ENCODE data around the gene FABP7.

Gene FABP7

GRCh38 chr6:122809001-122809400 is 29.5 kb downstream of the FABP7 start:
- Histone ChIP-seq H3K79me2 (ENCODE audit: control insufficient read depth, insufficient read depth, low read length, unreplicated experiment) (no peaks in the 10 kb centered on the region), H3K4me1 (ENCODE audit: control insufficient read depth, insufficient read depth, low read length, unreplicated experiment) (no peaks in the 10 kb centered on the region), H2AFZ (ENCODE audit: low read length, unreplicated experiment) (no peak overlapping the region), H3K27ac (ENCODE audit: low read depth, low read length) (no peak overlapping the region), H3K27me3 (ENCODE audit: insufficient read depth, low read length) (no peaks in the 10 kb centered on the region), H3K36me3 (ENCODE audit: insufficient read depth, low read length) (no peaks in the 10 kb centered on the region), H3K4me3 (ENCODE audit: low read depth, low read length) (no peak overlapping the region)

GRCh38 chr6:122809691-122810090 is 30.2 kb downstream of the FABP7 start:
- Histone ChIP-seq H3K27ac (ENCODE audit: low read depth, low read length) (no peak overlapping the region), H2AFZ (ENCODE audit: low read length, unreplicated experiment) (no peak overlapping the region), H3K4me3 (ENCODE audit: low read depth, low read length) (no peak overlapping the region), H3K27me3 (ENCODE audit: insufficient read depth, low read length) (no peaks in the 10 kb centered on the region), H3K4me1 (ENCODE audit: control insufficient read depth, insufficient read depth, low read length, unreplicated experiment) (no peaks in the 10 kb centered on the region), H3K36me3 (ENCODE audit: insufficient read depth, low read length) (no peaks in the 10 kb centered on the region), H3K79me2 (ENCODE audit: control insufficient read depth, insufficient read depth, low read length, unreplicated experiment) (no peaks in the 10 kb centered on the region)

GRCh38 chr6:122810189-122810588 is 30.7 kb downstream of the FABP7 start:
- no peaks in the 10 kb centered on the region for H3K36me3 ChIP-seq (ENCODE audit: insufficient read depth, low read length)
- no peak overlapping the region for H3K27ac ChIP-seq (ENCODE audit: low read depth, low read length)
- H3K79me2 ChIP-seq (ENCODE audit: control insufficient read depth, insufficient read depth, low read length, unreplicated experiment): no peaks in the 10 kb centered on the region
- no peaks in the 10 kb centered on the region for H3K27me3 ChIP-seq (ENCODE audit: insufficient read depth, low read length)
- no peaks in the 10 kb centered on the region for H3K4me1 ChIP-seq (ENCODE audit: control insufficient read depth, insufficient read depth, low read length, unreplicated experiment)
- no peak overlapping the region for H2AFZ ChIP-seq (ENCODE audit: low read length, unreplicated experiment)
- H3K4me3 ChIP-seq (ENCODE audit: low read depth, low read length): no peak overlapping the region

- Histone ChIP-seq H3K36me3 (ENCODE audit: insufficient read depth, low read length) (no peaks in the 10 kb centered on the region), H3K79me2 (ENCODE audit: control insufficient read depth, insufficient read depth, low read length, unreplicated experiment) (no peaks in the 10 kb centered on the region), H3K4me1 (ENCODE audit: control insufficient read depth, insufficient read depth, low read length, unreplicated experiment) (no peaks in the 10 kb centered on the region), H3K27me3 (ENCODE audit: insufficient read depth, low read length) (no peaks in the 10 kb centered on the region), H3K4me3 (ENCODE audit: low read depth, low read length) (no peak overlapping the region), H3K27ac (ENCODE audit: low read depth, low read length) (no peak overlapping the region), H2AFZ (ENCODE audit: low read length, unreplicated experiment) (no peak overlapping the region)
Measured at GRCh38 chr6:122817358-122817757, 37.8 kb downstream of the FABP7 start.

- Histone ChIP-seq H3K27ac (ENCODE audit: low read depth, low read length) (no peak overlapping the region), H3K4me1 (ENCODE audit: control insufficient read depth, insufficient read depth, low read length, unreplicated experiment) (no peaks in the 10 kb centered on the region), H3K27me3 (ENCODE audit: insufficient read depth, low read length) (no peaks in the 10 kb centered on the region), H3K4me3 (ENCODE audit: low read depth, low read length) (no peak overlapping the region), H2AFZ (ENCODE audit: low read length, unreplicated experiment) (no peak overlapping the region), H3K79me2 (ENCODE audit: control insufficient read depth, insufficient read depth, low read length, unreplicated experiment) (no peaks in the 10 kb centered on the region), H3K36me3 (ENCODE audit: insufficient read depth, low read length) (no peaks in the 10 kb centered on the region)
Measured at GRCh38 chr6:122817766-122818165, 38.2 kb downstream of the FABP7 start.

GRCh38 chr6:122818866-122819265 is 39.4 kb downstream of the FABP7 start:
- Histone ChIP-seq H3K36me3 (ENCODE audit: insufficient read depth, low read length) (no peaks in the 10 kb centered on the region), H3K4me3 (ENCODE audit: low read depth, low read length) (no peak overlapping the region), H3K27ac (ENCODE audit: low read depth, low read length) (no peak overlapping the region), H3K4me1 (ENCODE audit: control insufficient read depth, insufficient read depth, low read length, unreplicated experiment) (no peaks in the 10 kb centered on the region), H2AFZ (ENCODE audit: low read length, unreplicated experiment) (no peak overlapping the region), H3K79me2 (ENCODE audit: control insufficient read depth, insufficient read depth, low read length, unreplicated experiment) (no peaks in the 10 kb centered on the region), H3K27me3 (ENCODE audit: insufficient read depth, low read length) (no peaks in the 10 kb centered on the region)

- Histone ChIP-seq H2AFZ (ENCODE audit: low read length, unreplicated experiment) (no peak overlapping the region), H3K79me2 (ENCODE audit: control insufficient read depth, insufficient read depth, low read length, unreplicated experiment) (no peaks in the 10 kb centered on the region), H3K4me3 (ENCODE audit: low read depth, low read length) (no peak overlapping the region), H3K4me1 (ENCODE audit: control insufficient read depth, insufficient read depth, low read length, unreplicated experiment) (no peaks in the 10 kb centered on the region), H3K27me3 (ENCODE audit: insufficient read depth, low read length) (no peaks in the 10 kb centered on the region; the same call in 1 of the 2 replicates), H3K36me3 (ENCODE audit: insufficient read depth, low read length) (no peaks in the 10 kb centered on the region), H3K27ac (ENCODE audit: low read depth, low read length) (no peak overlapping the region)
Measured at GRCh38 chr6:122821095-122821494, 41.6 kb downstream of the FABP7 start.

GRCh38 chr6:122825163-122825562 is 45.6 kb downstream of the FABP7 start:
- no peaks in the 10 kb centered on the region for H3K79me2 ChIP-seq (ENCODE audit: control insufficient read depth, insufficient read depth, low read length, unreplicated experiment)
- H2AFZ ChIP-seq (ENCODE audit: low read length, unreplicated experiment): no peak overlapping the region

GRCh38 chr6:122829456-122829855 is 49.9 kb downstream of the FABP7 start:
- H3K4me3 ChIP-seq (ENCODE audit: low read depth, low read length): no peak overlapping the region
- H3K27ac ChIP-seq (ENCODE audit: low read depth, low read length): no peak overlapping the region
- no peaks in the 10 kb centered on the region for H3K79me2 ChIP-seq (ENCODE audit: control insufficient read depth, insufficient read depth, low read length, unreplicated experiment)
- no peaks in the 10 kb centered on the region for H3K4me1 ChIP-seq (ENCODE audit: control insufficient read depth, insufficient read depth, low read length, unreplicated experiment)
- H3K36me3 ChIP-seq (ENCODE audit: insufficient read depth, low read length): no peaks in the 10 kb centered on the region
- no peak overlapping the region for H2AFZ ChIP-seq (ENCODE audit: low read length, unreplicated experiment)
- peaks cover 10% of the 10 kb centered on the region; the same call in 1 of the 2 replicates for H3K27me3 ChIP-seq (ENCODE audit: insufficient read depth, low read length)

More at GRCh38 chr6:122825163-122825562, 45.6 kb downstream of the FABP7 start:
- H3K4me3 ChIP-seq (ENCODE audit: low read depth, low read length): no peak overlapping the region
- H3K36me3 ChIP-seq (ENCODE audit: insufficient read depth, low read length): no peaks in the 10 kb centered on the region
- peaks cover 7% of the 10 kb centered on the region; the same call in 1 of the 2 replicates for H3K27me3 ChIP-seq (ENCODE audit: insufficient read depth, low read length)
- H3K27ac ChIP-seq (ENCODE audit: low read depth, low read length): no peak overlapping the region
- H3K4me1 ChIP-seq (ENCODE audit: control insufficient read depth, insufficient read depth, low read length, unreplicated experiment): no peaks in the 10 kb centered on the region

- no peaks in the 10 kb centered on the region for H3K4me1 ChIP-seq (ENCODE audit: control insufficient read depth, insufficient read depth, low read length, unreplicated experiment)
- no peak overlapping the region for H3K27ac ChIP-seq (ENCODE audit: low read depth, low read length)
- H3K36me3 ChIP-seq (ENCODE audit: insufficient read depth, low read length): no peaks in the 10 kb centered on the region
- H3K4me3 ChIP-seq (ENCODE audit: low read depth, low read length): no peak overlapping the region
- H3K27me3 ChIP-seq (ENCODE audit: insufficient read depth, low read length): peaks cover 19% of the 10 kb centered on the region; the same call in 1 of the 2 replicates
- no peak overlapping the region for H2AFZ ChIP-seq (ENCODE audit: low read length, unreplicated experiment)
- no peaks in the 10 kb centered on the region for H3K79me2 ChIP-seq (ENCODE audit: control insufficient read depth, insufficient read depth, low read length, unreplicated experiment)
Measured at GRCh38 chr6:122831511-122831910, 52.0 kb downstream of the FABP7 start.

GRCh38 chr6:122832459-122832858 is 52.9 kb downstream of the FABP7 start:
- Histone ChIP-seq H2AFZ (ENCODE audit: low read length, unreplicated experiment) (no peak overlapping the region), H3K27me3 (ENCODE audit: insufficient read depth, low read length) (peaks cover 20% of the 10 kb centered on the region; the same call in 1 of the 2 replicates), H3K4me3 (ENCODE audit: low read depth, low read length) (no peak overlapping the region), H3K27ac (ENCODE audit: low read depth, low read length) (no peak overlapping the region), H3K4me1 (ENCODE audit: control insufficient read depth, insufficient read depth, low read length, unreplicated experiment) (no peaks in the 10 kb centered on the region), H3K79me2 (ENCODE audit: control insufficient read depth, insufficient read depth, low read length, unreplicated experiment) (no peaks in the 10 kb centered on the region), H3K36me3 (ENCODE audit: insufficient read depth, low read length) (no peaks in the 10 kb centered on the region)
